ENCODE results near the gene PON1.

- TF ChIP-seq CTCF (IDR thresholded peaks at IDR 0.05), result peak in 1 of 7 experiments; percentile 3
- no peak for TF ChIP-seq POLR2A (IDR thresholded peaks at IDR 0.05)
Observed at GRCh38 chr7:95357623-95358022, 33.3 kb upstream of the PON1 start.
